Gastrocnemius medialis (tissue), 4 donors: ENCODE data around the gene CYP2C19. TPM values are rescaled to one million over a fixed set of nuclear protein-coding genes. Genes with fewer than 3 reads are reported as not detected.

ENCODE experiments used
- ATAC-seq, 2 donors: fragments of 150-250 bp; one replicate each; pipeline ENCODE4 v1.9.1; 2016
- DNase-seq, 2 donors: peaks; one replicate each; pipeline ENCODE4 v3.0.0-alpha.2; 2019
- H3K27ac ChIP-seq, 4 donors: fragments of 200-600 bp; sonication (generic); 1 replicate in 1 of 4; 2 replicates in 3 of 4; pipeline ENCODE4 v1.5.1; 2016 to 2018; ENCODE audit warnings: mild to moderate bottlenecking in 2 of 4, moderate library complexity in 1 of 4
- H3K27me3 ChIP-seq, 3 donors: fragments of 200-600 bp; sonication (generic) in 2 of 3; 1 replicate in 1 of 3; 2 replicates in 2 of 3; pipeline versions ENCODE4 v1.5.1 to v1.6.0; 2016 to 2019; ENCODE audit warnings: mild to moderate bottlenecking in 1 of 3, moderate library complexity in 1 of 3
- H3K36me3 ChIP-seq, 2 donors: fragments of 200-600 bp; sonication (generic) in 1 of 2; one replicate each; pipeline ENCODE4 v1.5.1; 2017 to 2018
- H3K4me1 ChIP-seq, 2 donors: fragments of 200-600 bp; sonication (generic) in 1 of 2; one replicate each; pipeline ENCODE4 v1.5.1; 2016 to 2017; ENCODE audit warnings: mild to moderate bottlenecking in 2 of 2
- H3K4me3 ChIP-seq, 4 donors: fragments of 200-600 bp; sonication (generic) in 3 of 4; 1 replicate in 1 of 4; 2 replicates in 3 of 4; pipeline ENCODE4 v1.5.1; 2016 to 2019; ENCODE audit warnings: mild to moderate bottlenecking in 2 of 4
- H3K9me3 ChIP-seq, 3 donors: fragments of 200-600 bp; sonication (generic) in 2 of 3; 1 replicate in 1 of 3; 2 replicates in 2 of 3; pipeline ENCODE4 v1.5.1; 2016 to 2019
- CTCF ChIP-seq, 5 experiments: fragments of 450-650 bp in 3 of 5; fragments of 200-600 bp in 2 of 5; sonication (generic) in 2 of 5; IDR thresholded peaks in 4 of 5; conservative IDR thresholded peaks in 1 of 5; 1 replicate in 4 of 5; 2 replicates in 1 of 5; pipeline ENCODE4 v1.5.1; 2016 to 2019; ENCODE audit warnings: antibody characterized with exemption in 5 of 5, mild to moderate bottlenecking in 3 of 5, moderate library complexity in 3 of 5
- POLR2A ChIP-seq, 2 donors: fragments of 450-650 bp; IDR thresholded peaks; one replicate each; pipeline ENCODE4 v1.6.1; 2017; ENCODE audit warnings: antibody characterized with exemption in 2 of 2, mild to moderate bottlenecking in 2 of 2, moderate library complexity in 2 of 2
- in situ Hi-C, 4 donors: fragments of 200-750 bp; cut with MboI; loops; one replicate each; pipeline versions ENCODE4 v1.15.0 to v1.8.0; 2017; ENCODE audit warnings: low sequenced_read_pairs in 4 of 4
- intact Hi-C: fragments of 100-400 bp; cut with DNase I; formaldehyde crosslinking; loops from one replicate; pipeline ENCODE4 v1.15.1; 2023; ENCODE audit warnings: low total_unique reads
- total RNA-seq, 4 donors: library from RNA; depleted of rRNA; stranded (reverse); fragments of >200 nt; gene quantifications; one replicate each; pipeline versions ENCODE4 v1.1.0 to v1.2.3, GENCODE V29; 2016

The CYP2C19 gene
- total RNA-seq, 4 donors from 2014 or later = 0.15 TPM; not detected in 3

GRCh38 chr10:94858005-94858404, 95.5 kb downstream of the CYP2C19 start:
- intact Hi-C loops (no loop called here), in situ Hi-C loops (no loop called here)
- no peaks in the 10 kb centered on the region for H3K36me3 ChIP-seq
- H3K27ac ChIP-seq = no peak overlapping the region
- no peaks in the 10 kb centered on the region for H3K4me1 ChIP-seq
- no peak for TF ChIP-seq POLR2A (IDR thresholded peaks at IDR 0.05)
- no peak for TF ChIP-seq CTCF (IDR thresholded peaks at IDR 0.05 in 4 of 5, conservative IDR thresholded peaks at IDR 0.05 in 1 of 5)
- no peaks in the 10 kb centered on the region for H3K9me3 ChIP-seq
- no peak overlapping the region for H3K4me3 ChIP-seq
- no peak for ATAC-seq
- no peaks in the 10 kb centered on the region for H3K27me3 ChIP-seq
- no peak for DNase-seq

- Histone ChIP-seq H3K27ac (no peak overlapping the region), H3K27me3 (no peaks in the 10 kb centered on the region), H3K9me3 (no peaks in the 10 kb centered on the region), H3K4me3 (no peak overlapping the region), H3K36me3 (no peaks in the 10 kb centered on the region), H3K4me1 (no peaks in the 10 kb centered on the region)
- in situ Hi-C loops = no loop called here
- TF ChIP-seq POLR2A (IDR thresholded peaks at IDR 0.05) (no peak), CTCF (IDR thresholded peaks at IDR 0.05 in 4 of 5, conservative IDR thresholded peaks at IDR 0.05 in 1 of 5) (no peak)
- DNase-seq (no peak), ATAC-seq (no peak)
- intact Hi-C loops = no loop called here
Observed at GRCh38 chr10:94859086-94859485, 96.6 kb downstream of the CYP2C19 start.

GRCh38 chr10:94878649-94879048, 116.2 kb downstream of the CYP2C19 start:
- H3K4me3 ChIP-seq = no peak overlapping the region
- H3K36me3 ChIP-seq = no peaks in the 10 kb centered on the region
- in situ Hi-C loops (no loop called here), intact Hi-C loops (no loop called here)
- H3K27me3 ChIP-seq = no peaks in the 10 kb centered on the region
- H3K27ac ChIP-seq = no peak overlapping the region
- ATAC-seq (no peak), DNase-seq (no peak)
- no peaks in the 10 kb centered on the region for H3K9me3 ChIP-seq
- no peaks in the 10 kb centered on the region for H3K4me1 ChIP-seq
- TF ChIP-seq CTCF (IDR thresholded peaks at IDR 0.05 in 4 of 5, conservative IDR thresholded peaks at IDR 0.05 in 1 of 5) (no peak), POLR2A (IDR thresholded peaks at IDR 0.05) (no peak)

- Histone ChIP-seq H3K4me3 (no peak overlapping the region), H3K27me3 (no peaks in the 10 kb centered on the region), H3K4me1 (no peaks in the 10 kb centered on the region), H3K9me3 (no peaks in the 10 kb centered on the region), H3K36me3 (no peaks in the 10 kb centered on the region), H3K27ac (no peak overlapping the region)
- no peak for DNase-seq
- no peak for ATAC-seq
- TF ChIP-seq CTCF (IDR thresholded peaks at IDR 0.05 in 4 of 5, conservative IDR thresholded peaks at IDR 0.05 in 1 of 5) = no peak
- no peak for TF ChIP-seq POLR2A (IDR thresholded peaks at IDR 0.05)
- intact Hi-C loops = no loop called here
- in situ Hi-C loops = no loop called here
Observed at GRCh38 chr10:94879214-94879613, 116.7 kb downstream of the CYP2C19 start.

GRCh38 chr10:94889123-94889522, 126.6 kb downstream of the CYP2C19 start:
- in situ Hi-C loops = no loop called here
- H3K27ac ChIP-seq = no peak overlapping the region
- no peaks in the 10 kb centered on the region for H3K27me3 ChIP-seq
- H3K4me1 ChIP-seq = no peaks in the 10 kb centered on the region
- H3K4me3 ChIP-seq = no peak overlapping the region
- H3K36me3 ChIP-seq = no peaks in the 10 kb centered on the region
- intact Hi-C loops = no loop called here
- no peaks in the 10 kb centered on the region for H3K9me3 ChIP-seq
- no peak for TF ChIP-seq CTCF (IDR thresholded peaks at IDR 0.05 in 4 of 5, conservative IDR thresholded peaks at IDR 0.05 in 1 of 5)
- TF ChIP-seq POLR2A (IDR thresholded peaks at IDR 0.05) = no peak
- ATAC-seq (no peak), DNase-seq (no peak)
